NB4 (cell line): ENCODE measurements around the gene RNF130.

ENCODE experiments used
- DNase-seq: peaks from one replicate; pipeline ENCODE4 v3.0.0; 2010; ENCODE audit warnings: low read depth
- H3K4me3 ChIP-seq: one replicate; pipeline ENCODE4 v1.5.1; 2011; ENCODE audit warnings: mild to moderate bottlenecking, low read depth, low read length, moderate library complexity
- CTCF ChIP-seq: IDR thresholded peaks from one replicate; pipeline ENCODE4 v1.5.1; 2012; ENCODE audit warnings: low read depth, low read length
- MAX ChIP-seq: IDR thresholded peaks from 2 replicates; pipeline ENCODE4 v1.6.1; 2011; ENCODE audit warnings: low read depth, low read length
- MYC ChIP-seq: IDR thresholded peaks from 2 replicates; pipeline ENCODE4 v1.6.1; 2011; ENCODE audit warnings: low read depth, low read length
- POLR2A ChIP-seq: IDR thresholded peaks from 2 replicates; pipeline ENCODE4 v1.6.1; 2011; ENCODE audit warnings: mild to moderate bottlenecking; ENCODE audit not compliant: insufficient read length; ENCODE audit errors: extremely low read depth

Gene RNF130

GRCh38 chr5:179916523-179916922, 155.0 kb downstream of the RNF130 start:
- no peak for TF ChIP-seq POLR2A
- no peak for TF ChIP-seq MAX
- TF ChIP-seq MYC, result no peak
- TF ChIP-seq CTCF, result no peak
- no peak for DNase-seq
- H3K4me3 ChIP-seq, result no peak overlapping the region

GRCh38 chr5:179915406-179915935, 156.1 kb downstream of the RNF130 start:
- TF ChIP-seq MAX, result no peak
- TF ChIP-seq POLR2A, result no peak
- no peak for TF ChIP-seq CTCF
- TF ChIP-seq MYC, result no peak
- H3K4me3 ChIP-seq, result no peak overlapping the region
- DNase-seq, result no peak

GRCh38 chr5:179914032-179914755, 157.4 kb downstream of the RNF130 start:
- H3K4me3 ChIP-seq, result no peak overlapping the region
- TF ChIP-seq MAX (no peak), CTCF (no peak), POLR2A (no peak), MYC (no peak)
- peak; percentile 89 for DNase-seq

DNA sequence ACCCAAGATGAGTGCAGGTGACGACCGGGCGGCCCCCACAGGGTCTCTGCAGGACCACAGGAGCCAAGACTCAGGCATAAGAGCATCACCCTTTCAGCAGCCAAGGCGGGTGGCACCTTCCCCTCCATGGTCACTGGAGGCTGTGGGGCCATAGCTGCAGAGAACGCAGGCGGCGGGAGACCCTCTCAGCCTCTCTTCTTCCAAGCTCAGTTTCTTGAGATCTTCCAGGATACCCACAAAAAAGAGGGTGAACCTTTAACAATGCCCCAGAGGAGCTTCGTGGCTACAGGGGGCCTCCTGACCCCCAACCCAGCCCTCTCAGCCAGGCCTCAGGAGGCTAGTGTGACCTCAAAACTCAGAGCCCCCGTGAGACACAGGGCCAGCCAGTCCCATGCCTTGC, 158.1 kb downstream of the RNF130 start:
- no peak for DNase-seq
- TF ChIP-seq MAX (no peak), CTCF (no peak), POLR2A (no peak), MYC (no peak)
- no peak overlapping the region for H3K4me3 ChIP-seq

GRCh38 chr5:179912951-179913350, 158.6 kb downstream of the RNF130 start:
- no peak overlapping the region for H3K4me3 ChIP-seq
- DNase-seq, result no peak
- TF ChIP-seq POLR2A (no peak), MYC (no peak), CTCF (no peak), MAX (no peak)
